OCI-LY3 (cell line): Measurements from ENCODE around the gene MED12L.

Source experiments
- CTCF ChIP-seq: fragments of 200-600, 300-600 bp; sonication (generic); IDR thresholded peaks from 2 replicates; pipeline ENCODE4 v1.5.1; 2014; ENCODE audit warnings: antibody characterized with exemption, low read length, low read depth
- EZH2phosphoT487 ChIP-seq: fragments of 200-600 bp; shearing (Covaris generic); IDR thresholded peaks from 2 replicates; pipeline ENCODE4 v1.6.1; 2018; ENCODE audit warnings: antibody characterized with exemption, mixed run types, low read depth

- TF ChIP-seq EZH2phosphoT487 (no peak), CTCF (no peak)
Measured at GRCh38 chr3:151228666-151229040, 143.2 kb downstream of the MED12L start.
